Activated CD4-positive, alpha-beta T cell treated with anti-CD3 and anti-CD28 coated beads, Interleukin-2, amount 50 U/mL, for 16 hours (primary cell): ENCODE measurements around the gene NET1.

Experiments used
- DNase-seq: peaks from one replicate; pipeline ENCODE4 v3.0.0-alpha.2; 2020

NET1 gene

GRCh38 chr10:5502571-5503476 is 90.5 kb downstream of the NET1 start:
- no peak for DNase-seq

- no peak for DNase-seq
These were observed 91.1 kb downstream of the NET1 start for GRCh38 chr10:5503477-5503835.

DNA sequence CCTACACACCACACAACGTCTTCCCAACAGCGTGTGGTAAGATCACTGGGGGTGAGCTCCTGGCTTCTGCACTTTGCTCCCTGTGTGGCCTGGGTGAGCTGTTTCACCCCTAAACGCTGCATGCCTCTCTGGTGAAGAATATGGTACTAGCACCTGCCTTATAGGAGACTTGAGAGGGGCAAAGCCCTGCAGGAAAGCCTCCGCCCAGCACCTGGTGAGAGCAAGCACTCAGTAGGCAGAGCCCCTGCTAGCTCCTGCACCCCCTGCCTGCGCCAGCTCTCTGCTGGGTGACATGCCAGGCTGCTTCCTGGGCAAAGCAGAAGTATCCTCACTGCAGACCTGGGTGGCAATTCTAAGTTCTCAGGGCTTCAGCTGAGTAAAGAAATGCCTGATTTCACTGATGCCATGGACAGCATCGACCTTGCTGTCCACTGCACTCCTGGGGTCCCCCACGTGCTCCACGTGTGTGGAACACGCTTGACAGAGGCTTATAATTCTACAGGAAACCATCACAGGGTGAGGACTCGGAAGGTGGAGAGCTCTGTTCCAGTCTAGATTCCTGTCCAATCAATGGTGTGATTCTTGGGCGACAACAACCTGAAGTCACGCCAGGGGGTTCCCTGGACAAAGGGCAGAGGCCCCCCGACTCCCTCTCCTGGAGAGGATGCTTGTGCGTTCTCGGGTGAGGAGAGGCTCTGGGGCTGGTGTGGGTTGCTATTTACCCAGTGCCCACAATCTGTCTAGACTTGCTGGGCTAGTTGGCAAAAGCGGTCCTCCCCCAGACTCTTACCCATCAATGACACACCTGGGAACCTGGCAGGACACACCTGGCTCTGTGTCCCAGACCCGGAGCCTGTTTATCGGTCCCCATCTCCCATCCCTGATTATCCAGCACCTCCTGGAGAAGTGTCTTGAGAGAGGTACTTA is 92.1 kb downstream of the NET1 start:
- no peak for DNase-seq

- no peak for DNase-seq
These were observed 93.9 kb downstream of the NET1 start for GRCh38 chr10:5506246-5506645.

DNA sequence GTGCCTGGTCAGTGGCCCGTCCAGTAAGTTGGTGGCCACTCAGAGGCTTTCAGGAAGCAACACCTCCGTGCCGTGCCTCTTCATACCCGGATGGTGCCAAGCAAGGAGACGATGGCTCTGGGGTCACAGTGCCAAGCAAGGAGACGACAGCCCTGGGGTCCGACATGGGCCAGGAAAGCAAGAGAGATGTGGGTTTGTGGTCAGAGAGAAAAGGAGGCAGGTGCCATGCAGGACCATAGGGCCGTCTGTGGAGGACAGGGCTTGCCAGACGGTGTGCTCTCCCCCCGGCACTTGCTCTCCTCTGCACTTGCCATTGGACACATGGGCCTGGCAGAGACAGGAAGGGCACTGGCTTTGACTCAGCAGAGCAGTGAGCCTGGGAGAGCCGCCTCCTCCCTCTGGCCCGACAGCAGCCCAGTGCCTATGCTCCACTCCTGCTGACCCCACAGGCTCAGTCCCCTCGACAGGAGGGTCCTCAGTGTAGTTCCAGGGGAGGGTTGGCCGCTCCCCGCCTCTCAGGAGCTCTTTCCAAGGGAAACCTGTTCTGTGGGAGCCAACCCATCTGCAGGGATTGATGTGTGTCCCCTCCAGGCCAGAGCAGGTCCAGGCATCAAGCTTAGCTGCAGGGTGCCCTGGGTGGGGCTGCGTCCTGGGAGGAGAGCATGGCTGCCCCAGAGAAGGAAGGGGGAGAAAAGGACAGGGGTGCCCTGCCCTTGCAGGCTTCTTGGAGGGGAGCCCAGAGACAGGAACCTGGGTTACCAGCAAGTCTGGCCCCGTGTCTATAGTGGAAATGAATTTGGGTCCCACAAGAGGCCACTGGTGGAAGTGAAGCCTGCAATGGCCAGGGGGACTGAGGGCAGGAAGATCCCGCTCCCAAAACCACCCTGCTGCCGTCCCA is 94.6 kb downstream of the NET1 start:
- DNase-seq: no peak

GRCh38 chr10:5507649-5508131 is 95.3 kb downstream of the NET1 start:
- DNase-seq: no peak

- DNase-seq: no peak
These were observed 95.8 kb downstream of the NET1 start for GRCh38 chr10:5508161-5508604.
